Measurements from ENCODE around the gene POFUT2. TPM values are rescaled to one million over a fixed set of nuclear protein-coding genes. Genes with fewer than 3 reads are reported as not detected.

POFUT2 gene
- total RNA-seq, 1 experiment from 2014 or later = 28.2 TPM

DNA sequence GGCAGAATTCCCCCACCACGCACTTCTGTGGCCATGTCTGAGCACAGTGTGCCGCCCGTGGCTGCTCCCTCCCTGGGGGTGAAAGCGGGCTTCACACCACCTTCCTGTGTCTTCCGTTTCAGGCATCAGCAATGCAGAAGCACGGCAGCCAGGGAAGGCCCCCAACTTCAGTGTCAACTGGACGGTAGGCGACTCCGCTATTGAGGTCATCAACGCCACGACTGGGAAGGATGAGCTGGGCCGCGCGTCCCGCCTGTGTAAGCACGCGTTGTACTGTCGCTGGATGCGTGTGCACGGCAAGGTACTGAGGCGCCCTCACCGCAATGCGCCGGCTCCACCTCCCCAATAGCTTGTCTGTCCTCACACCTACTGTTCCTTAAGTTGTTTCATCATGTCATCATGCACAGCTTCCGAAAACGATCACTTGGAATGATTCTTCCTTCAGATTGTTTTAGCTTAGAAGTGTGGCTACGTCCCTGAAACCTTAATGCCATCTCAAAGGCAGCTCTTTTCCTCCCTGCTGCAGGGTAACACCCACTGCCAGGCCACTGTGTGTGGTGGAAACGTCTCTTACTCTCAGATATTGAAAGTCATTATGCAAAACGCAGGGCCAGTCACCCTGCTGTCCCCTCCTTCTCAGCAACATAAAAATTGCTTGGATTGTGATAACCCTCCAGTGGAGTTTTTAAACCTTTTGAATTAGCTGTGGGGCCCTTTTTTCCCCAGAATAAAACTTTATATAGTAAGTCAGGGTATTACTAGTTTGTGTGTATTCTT is 66.8 kb downstream of the POFUT2 start:
- H3K9me2 ChIP-seq (replicated peaks; ENCODE audit: low read length) = no peaks in the 10 kb centered on the region
- no peak overlapping the region for H3K4me3 ChIP-seq (ENCODE audit: low read length)
- H3K36me3 ChIP-seq (ENCODE audit: low read depth, low read length) = peaks cover 2% of the 10 kb centered on the region; the same call in 1 of the 2 replicates
- H3K27me3 ChIP-seq (ENCODE audit: low read length) = no peaks in the 10 kb centered on the region
- H4K20me1 ChIP-seq (ENCODE audit: low read length) = no peaks in the 10 kb centered on the region
- no peak overlapping the region for H3K4me2 ChIP-seq (ENCODE audit: low read length)
- H3K9ac ChIP-seq (ENCODE audit: low read length) = no peak overlapping the region
- no peaks in the 10 kb centered on the region for H3K4me1 ChIP-seq (ENCODE audit: insufficient read depth, low read length)
- H2AFZ ChIP-seq (ENCODE audit: low read length) = no peak overlapping the region
- H3K79me2 ChIP-seq (ENCODE audit: low read length) = no peaks in the 10 kb centered on the region
- H3K27ac ChIP-seq (ENCODE audit: low read length) = no peak overlapping the region
- ATAC-seq (no peak), DNase-seq (no peak)
- CTCF ChIA-PET = no interaction called here
- H3K9me3 ChIP-seq (ENCODE audit: low read length) = 0 out of 2 replicates have a peak, but pooled peaks cover 7% of the 10 kb centered on the region
- TF ChIP-seq, protein P1, sequence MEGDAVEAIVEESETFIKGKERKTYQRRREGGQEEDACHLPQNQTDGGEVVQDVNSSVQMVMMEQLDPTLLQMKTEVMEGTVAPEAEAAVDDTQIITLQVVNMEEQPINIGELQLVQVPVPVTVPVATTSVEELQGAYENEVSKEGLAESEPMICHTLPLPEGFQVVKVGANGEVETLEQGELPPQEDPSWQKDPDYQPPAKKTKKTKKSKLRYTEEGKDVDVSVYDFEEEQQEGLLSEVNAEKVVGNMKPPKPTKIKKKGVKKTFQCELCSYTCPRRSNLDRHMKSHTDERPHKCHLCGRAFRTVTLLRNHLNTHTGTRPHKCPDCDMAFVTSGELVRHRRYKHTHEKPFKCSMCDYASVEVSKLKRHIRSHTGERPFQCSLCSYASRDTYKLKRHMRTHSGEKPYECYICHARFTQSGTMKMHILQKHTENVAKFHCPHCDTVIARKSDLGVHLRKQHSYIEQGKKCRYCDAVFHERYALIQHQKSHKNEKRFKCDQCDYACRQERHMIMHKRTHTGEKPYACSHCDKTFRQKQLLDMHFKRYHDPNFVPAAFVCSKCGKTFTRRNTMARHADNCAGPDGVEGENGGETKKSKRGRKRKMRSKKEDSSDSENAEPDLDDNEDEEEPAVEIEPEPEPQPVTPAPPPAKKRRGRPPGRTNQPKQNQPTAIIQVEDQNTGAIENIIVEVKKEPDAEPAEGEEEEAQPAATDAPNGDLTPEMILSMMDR (conservative IDR thresholded peaks at IDR 0.05; ENCODE audit: low read depth, low read length) = no peak
- no peak for TF ChIP-seq EZH2phosphoT487 (IDR thresholded peaks at IDR 0.05; ENCODE audit: borderline replicate concordance, low read length)
- no peak for TF ChIP-seq EZH2 (IDR thresholded peaks at IDR 0.05; ENCODE audit: low read length, unreplicated experiment)
- intact Hi-C loops (cut with micrococcal nuclease) = no loop called here
- no peaks in the 10 kb centered on the region for H3F3A ChIP-seq (ENCODE audit: low read length, unreplicated experiment)
- no TSS peak for BruUV-seq (replicated peaks)
- POLR2A ChIA-PET (ENCODE audit: unreplicated experiment) = no interaction called here

DNA sequence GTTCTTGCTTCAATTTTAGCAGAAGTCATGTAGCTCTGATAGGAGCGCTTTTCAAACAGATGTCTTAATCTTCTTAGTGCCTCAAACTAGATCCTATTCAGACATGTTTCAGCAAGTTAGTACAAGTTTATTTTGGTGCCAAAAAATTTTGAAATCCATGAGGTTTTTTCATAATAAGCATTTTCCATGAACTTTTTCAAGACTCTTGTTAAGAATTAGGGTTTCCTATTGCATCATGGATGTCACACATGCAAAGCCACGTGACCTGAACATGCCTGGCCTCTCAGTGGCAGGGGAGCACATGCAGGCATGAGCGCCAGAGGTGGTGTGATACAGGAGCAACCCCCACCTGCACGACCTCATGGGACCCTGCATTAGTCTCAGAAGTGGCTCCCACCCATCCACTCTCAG is 67.6 kb downstream of the POFUT2 start:
- Histone ChIP-seq H3K27ac (ENCODE audit: low read length) (no peak overlapping the region), H3K79me2 (ENCODE audit: low read length) (no peaks in the 10 kb centered on the region), H3F3A (ENCODE audit: low read length, unreplicated experiment) (no peaks in the 10 kb centered on the region), H3K36me3 (ENCODE audit: low read depth, low read length) (peaks cover 2% of the 10 kb centered on the region; the same call in 1 of the 2 replicates), H3K9me3 (ENCODE audit: low read length) (0 out of 2 replicates have a peak, but pooled peaks cover 7% of the 10 kb centered on the region), H3K9me2 (replicated peaks; ENCODE audit: low read length) (no peaks in the 10 kb centered on the region), H3K4me2 (ENCODE audit: low read length) (no peak overlapping the region), H3K27me3 (ENCODE audit: low read length) (no peaks in the 10 kb centered on the region), H4K20me1 (ENCODE audit: low read length) (no peaks in the 10 kb centered on the region), H3K4me3 (ENCODE audit: low read length) (no peak overlapping the region), H3K9ac (ENCODE audit: low read length) (no peak overlapping the region), H2AFZ (ENCODE audit: low read length) (no peak overlapping the region), H3K4me1 (ENCODE audit: insufficient read depth, low read length) (no peaks in the 10 kb centered on the region)
- DNase-seq (no peak), ATAC-seq (no peak)
- ChIA-PET POLR2A (ENCODE audit: unreplicated experiment) (no interaction called here), CTCF (no interaction called here)
- intact Hi-C loops (cut with micrococcal nuclease) = no loop called here
- TF ChIP-seq EZH2 (IDR thresholded peaks at IDR 0.05; ENCODE audit: low read length, unreplicated experiment) = no peak
- TF ChIP-seq, protein P1 (conservative IDR thresholded peaks at IDR 0.05; ENCODE audit: low read depth, low read length) = no peak
- no peak for TF ChIP-seq EZH2phosphoT487 (IDR thresholded peaks at IDR 0.05; ENCODE audit: borderline replicate concordance, low read length)
- BruUV-seq (replicated peaks) = no TSS peak

DNA sequence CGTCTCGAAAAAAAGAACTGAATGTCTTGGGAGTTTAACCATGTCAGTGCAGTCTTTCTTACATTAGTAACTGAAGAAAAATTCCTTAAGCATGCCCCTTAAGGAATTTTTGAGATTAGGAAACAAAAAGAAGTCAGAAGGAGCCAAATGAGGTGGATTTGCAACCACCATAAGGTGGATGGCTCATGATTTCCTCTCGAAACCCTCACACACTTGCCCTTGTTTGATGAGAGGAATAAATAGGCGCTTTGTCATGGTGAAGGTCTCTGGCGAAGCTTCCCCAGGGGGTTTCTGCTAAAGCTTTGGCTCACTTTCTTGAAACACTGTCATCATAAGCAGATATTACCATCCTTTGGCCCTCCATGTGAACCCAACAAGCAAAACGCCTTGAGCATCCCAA is 68.2 kb downstream of the POFUT2 start:
- no peaks in the 10 kb centered on the region for H3K9me2 ChIP-seq (replicated peaks; ENCODE audit: low read length)
- CTCF ChIA-PET = no interaction called here
- TF ChIP-seq, protein P1 (conservative IDR thresholded peaks at IDR 0.05; ENCODE audit: low read depth, low read length) = no peak
- TF ChIP-seq EZH2phosphoT487 (IDR thresholded peaks at IDR 0.05; ENCODE audit: borderline replicate concordance, low read length) = no peak
- TF ChIP-seq EZH2 (IDR thresholded peaks at IDR 0.05; ENCODE audit: low read length, unreplicated experiment) = no peak
- POLR2A ChIA-PET (ENCODE audit: unreplicated experiment) = no interaction called here
- no TSS peak for BruUV-seq (replicated peaks)
- intact Hi-C loops (cut with micrococcal nuclease) = no loop called here
- no peaks in the 10 kb centered on the region for H3K4me1 ChIP-seq (ENCODE audit: insufficient read depth, low read length)
- H3K9me3 ChIP-seq (ENCODE audit: low read length) = 0 out of 2 replicates have a peak, but pooled peaks cover 7% of the 10 kb centered on the region
- H3K4me2 ChIP-seq (ENCODE audit: low read length) = no peak overlapping the region
- DNase-seq = no peak
- no peak overlapping the region for H3K4me3 ChIP-seq (ENCODE audit: low read length)
- H2AFZ ChIP-seq (ENCODE audit: low read length) = no peak overlapping the region
- no peak overlapping the region for H3K9ac ChIP-seq (ENCODE audit: low read length)
- no peaks in the 10 kb centered on the region for H4K20me1 ChIP-seq (ENCODE audit: low read length)
- H3K27ac ChIP-seq (ENCODE audit: low read length) = no peak overlapping the region
- no peaks in the 10 kb centered on the region for H3K27me3 ChIP-seq (ENCODE audit: low read length)
- H3K36me3 ChIP-seq (ENCODE audit: low read depth, low read length) = peaks cover 2% of the 10 kb centered on the region; the same call in 1 of the 2 replicates
- no peaks in the 10 kb centered on the region for H3F3A ChIP-seq (ENCODE audit: low read length, unreplicated experiment)
- no peak for ATAC-seq
- H3K79me2 ChIP-seq (ENCODE audit: low read length) = no peaks in the 10 kb centered on the region

Data from PC-3 (cell line).